K562 (cell line): Measurements from ENCODE around the gene RALGAPB. TPM values are rescaled to one million over a fixed set of nuclear protein-coding genes. Genes with fewer than 3 reads are reported as not detected.

Experiments used
- KLF10 ChIP-seq: fragments of 250-450 bp; sonication (Bioruptor Pico); IDR thresholded peaks from 2 replicates; pipeline ENCODE4 v1.6.1; 2021; ENCODE audit warnings: matching md5 sums
- NFATC3 ChIP-seq: fragments of 450-650 bp; IDR thresholded peaks from 2 replicates; pipeline ENCODE4 v1.6.1; 2017; ENCODE audit warnings: mild to moderate bottlenecking
- NFIC ChIP-seq: fragments of 450-650 bp; IDR thresholded peaks from 2 replicates; pipeline ENCODE4 v1.6.1; 2017; ENCODE audit warnings: mild to moderate bottlenecking, inconsistent platforms
- NR1H2 ChIP-seq: sonication (generic); formaldehyde crosslinking; IDR thresholded peaks from 2 replicates; pipeline ENCODE4 v1.4.0; 2020; ENCODE audit warnings: mild to moderate bottlenecking, missing genetic modification reagents
- PML ChIP-seq: IDR thresholded peaks from 2 replicates; pipeline ENCODE4 v1.6.1; 2012; ENCODE audit warnings: low read length, inconsistent platforms
- SMAD1 ChIP-seq: fragments of 150-350 bp; IDR thresholded peaks from 2 replicates; pipeline ENCODE4 v1.6.1; 2014; ENCODE audit warnings: low read length, low read depth; ENCODE audit not compliant: partially characterized antibody
- STAT5A ChIP-seq: IDR thresholded peaks from 2 replicates; pipeline ENCODE4 v1.6.1; 2012; ENCODE audit warnings: low read length, inconsistent platforms, borderline replicate concordance
- TGIF2 ChIP-seq: sonication (generic); formaldehyde crosslinking; IDR thresholded peaks from 2 replicates; pipeline ENCODE4 v1.8.1; 2022; ENCODE audit warnings: mild to moderate bottlenecking, missing genetic modification reagents, moderate library complexity
- ZNF121 ChIP-seq: sonication (generic); formaldehyde crosslinking; conservative IDR thresholded peaks from 2 replicates; pipeline ENCODE4 v1.8.0; 2022; ENCODE audit warnings: missing genetic modification reagents
- ZNF507 ChIP-seq: conservative IDR thresholded peaks from 2 replicates; pipeline ENCODE4 v1.6.1; 2017; ENCODE audit warnings: missing genetic modification characterization, missing compliant biosample characterization
- polyA plus RNA-seq, 8 experiments: library from polyadenylated mRNA; depleted of rRNA in 4 of 8; stranded (reverse) in 5 of 8; unstranded in 3 of 8; fragments of >200 nt; fragmentation: Nextera tagmentation in 2 of 8; fragmentation: Illumina TruSeq in 1 of 8; extraction: Ambion mirVana in 2 of 8; extraction: Trizol in 1 of 8; gene quantifications; 2 replicates each; pipeline versions ENCODE4 v1.2.1 to v1.2.3, GENCODE V29; 2011 to 2014; ENCODE audit warnings: inconsistent platforms in 1 of 8, missing spikeins in 1 of 8
- total RNA-seq, 7 experiments: library from RNA; depleted of rRNA in 6 of 7; stranded (reverse); fragments of >200 nt in 6 of 7; fragmentation: Illumina TruSeq in 2 of 7; extraction: Trizol in 2 of 7; gene quantifications; 2 replicates each; pipeline versions ENCODE4 v1.2.1 to v1.2.3, GENCODE V29; 2011 to 2021; ENCODE audit warnings: low replicate concordance in 1 of 7
- TF ChIP-seq, protein P1 (sequence below): sonication (generic); formaldehyde crosslinking; IDR thresholded peaks from 2 replicates; pipeline ENCODE4 v1.8.1; 2023; ENCODE audit warnings: mild to moderate bottlenecking, missing genetic modification reagents
- TF ChIP-seq, protein P2 (sequence below), 2 experiments: fragments of 200-800 bp in 1 of 2; sonication (Bioruptor generic) in 1 of 2; sonication (generic) in 1 of 2; formaldehyde crosslinking in 1 of 2; IDR thresholded peaks in 1 of 2; conservative IDR thresholded peaks in 1 of 2; 2 replicates each; pipeline versions ENCODE4 v1.5.0 to v1.6.1; 2016 to 2020; ENCODE audit warnings: missing compliant biosample characterization in 1 of 2, missing genetic modification characterization in 1 of 2, missing genetic modification reagents in 1 of 2

The RALGAPB gene
- total and polyA plus RNA-seq, 9 of the 15 experiments (the other 6 are each of a cell fraction or from before 2014, with no cell fraction given) = 4.3 to 25.6 (median 13.6) TPM

DNA sequence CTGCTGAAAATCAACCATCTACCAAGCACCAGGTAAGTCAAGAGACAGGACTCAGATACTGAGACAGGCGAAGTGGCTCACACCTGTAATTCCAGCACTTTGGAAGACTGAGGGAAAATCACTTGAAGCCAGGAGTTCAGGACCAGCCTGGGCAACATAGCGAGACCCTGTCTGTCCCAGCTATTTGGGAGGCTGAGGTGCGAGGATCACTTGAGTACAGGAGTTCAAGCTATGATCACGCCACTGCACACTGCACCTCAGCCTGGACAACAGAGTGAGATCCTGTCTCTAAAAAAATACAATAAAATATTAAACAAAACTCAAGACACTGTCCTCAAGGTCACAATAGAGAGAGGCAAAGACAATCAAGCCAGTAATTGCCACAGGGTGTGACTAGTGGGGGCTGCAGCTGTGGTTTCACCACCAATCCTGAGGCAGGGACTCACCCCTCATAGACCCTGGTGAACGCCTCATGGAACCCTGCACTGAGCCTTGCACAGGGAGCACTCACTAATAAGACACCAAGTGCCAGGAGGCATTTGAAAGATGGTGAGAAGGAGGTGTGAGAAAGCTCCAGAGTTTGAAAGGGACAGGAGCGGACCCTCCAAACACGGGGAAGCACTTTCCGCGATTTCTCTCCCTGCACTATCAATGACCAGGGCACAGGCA is 39.2 kb upstream of the RALGAPB start (continued):
- no peak for TF ChIP-seq NR1H2 (CRISPR knock-in tag)
- TF ChIP-seq ZNF121 = peak; percentile 91
- TF ChIP-seq KLF10 (CRISPR knock-in tag) = no peak
- TF ChIP-seq SMAD1 = no peak
- TF ChIP-seq, protein P1, sequence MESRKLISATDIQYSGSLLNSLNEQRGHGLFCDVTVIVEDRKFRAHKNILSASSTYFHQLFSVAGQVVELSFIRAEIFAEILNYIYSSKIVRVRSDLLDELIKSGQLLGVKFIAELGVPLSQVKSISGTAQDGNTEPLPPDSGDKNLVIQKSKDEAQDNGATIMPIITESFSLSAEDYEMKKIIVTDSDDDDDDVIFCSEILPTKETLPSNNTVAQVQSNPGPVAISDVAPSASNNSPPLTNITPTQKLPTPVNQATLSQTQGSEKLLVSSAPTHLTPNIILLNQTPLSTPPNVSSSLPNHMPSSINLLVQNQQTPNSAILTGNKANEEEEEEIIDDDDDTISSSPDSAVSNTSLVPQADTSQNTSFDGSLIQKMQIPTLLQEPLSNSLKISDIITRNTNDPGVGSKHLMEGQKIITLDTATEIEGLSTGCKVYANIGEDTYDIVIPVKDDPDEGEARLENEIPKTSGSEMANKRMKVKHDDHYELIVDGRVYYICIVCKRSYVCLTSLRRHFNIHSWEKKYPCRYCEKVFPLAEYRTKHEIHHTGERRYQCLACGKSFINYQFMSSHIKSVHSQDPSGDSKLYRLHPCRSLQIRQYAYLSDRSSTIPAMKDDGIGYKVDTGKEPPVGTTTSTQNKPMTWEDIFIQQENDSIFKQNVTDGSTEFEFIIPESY (CRISPR knock-in tag) = no peak
- no peak for TF ChIP-seq PML
- no peak for TF ChIP-seq NFIC
- TF ChIP-seq STAT5A = no peak
- no peak for TF ChIP-seq TGIF2
- TF ChIP-seq ZNF507 (tag) = no peak
- TF ChIP-seq NFATC3 = no peak
- TF ChIP-seq, protein P2, sequence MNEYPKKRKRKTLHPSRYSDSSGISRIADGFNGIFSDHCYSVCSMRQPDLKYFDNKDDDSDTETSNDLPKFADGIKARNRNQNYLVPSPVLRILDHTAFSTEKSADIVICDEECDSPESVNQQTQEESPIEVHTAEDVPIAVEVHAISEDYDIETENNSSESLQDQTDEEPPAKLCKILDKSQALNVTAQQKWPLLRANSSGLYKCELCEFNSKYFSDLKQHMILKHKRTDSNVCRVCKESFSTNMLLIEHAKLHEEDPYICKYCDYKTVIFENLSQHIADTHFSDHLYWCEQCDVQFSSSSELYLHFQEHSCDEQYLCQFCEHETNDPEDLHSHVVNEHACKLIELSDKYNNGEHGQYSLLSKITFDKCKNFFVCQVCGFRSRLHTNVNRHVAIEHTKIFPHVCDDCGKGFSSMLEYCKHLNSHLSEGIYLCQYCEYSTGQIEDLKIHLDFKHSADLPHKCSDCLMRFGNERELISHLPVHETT (CRISPR knock-in tag; conservative IDR thresholded peaks at IDR 0.05 in 1 of 2, IDR thresholded peaks at IDR 0.05 in 1 of 2) = no peak
